OCI-LY1 (cell line): Measurements from ENCODE around the gene GSTA1.
"Not testable (repeated sequence)": the region's sequence is repeated elsewhere in the genome, so short reads cannot be mapped to it uniquely, and the experiment has no call there.

Experiments used
- H2AFZ ChIP-seq: fragments of 200-600 bp; sonication (generic), shearing (Covaris generic); 2 replicates; pipeline ENCODE4 v1.6.0; 2014; ENCODE audit warnings: antibody characterized with exemption, mild to moderate bottlenecking, low read length
- H3F3A ChIP-seq: fragments of 200-600 bp; sonication (generic), shearing (Covaris generic); 2 replicates; pipeline ENCODE4 v1.6.0; 2014; ENCODE audit warnings: mild to moderate bottlenecking, antibody characterized with exemption, low read length, moderate library complexity; ENCODE audit not compliant: insufficient read depth
- H3K27ac ChIP-seq: fragments of 200-600 bp; sonication (generic); 2 replicates; pipeline ENCODE4 v1.5.1; 2014; ENCODE audit warnings: low read length, mixed run types, mild to moderate bottlenecking, low read depth; ENCODE audit not compliant: poor library complexity, severe bottlenecking
- H3K27me3 ChIP-seq: fragments of 200-600 bp; sonication (generic); 2 replicates; pipeline ENCODE4 v1.6.0; 2014; ENCODE audit warnings: antibody characterized with exemption, mild to moderate bottlenecking, low read length, moderate library complexity; ENCODE audit not compliant: insufficient read depth
- H3K36me3 ChIP-seq: fragments of 200-600 bp; sonication (generic); 2 replicates; pipeline ENCODE4 v1.6.1; 2014; ENCODE audit warnings: mild to moderate bottlenecking, antibody characterized with exemption, low read length, moderate library complexity, mixed read lengths; ENCODE audit not compliant: insufficient read depth
- H3K4me1 ChIP-seq: fragments of 200-600 bp; sonication (generic); 2 replicates; pipeline ENCODE4 v1.5.1; 2014; ENCODE audit warnings: mild to moderate bottlenecking, low read length, moderate library complexity; ENCODE audit not compliant: insufficient read depth, severe bottlenecking
- H3K4me2 ChIP-seq: fragments of 200-600 bp; sonication (generic), shearing (Covaris generic); 2 replicates; pipeline ENCODE4 v1.6.1; 2014; ENCODE audit warnings: low read length
- H3K4me3 ChIP-seq: fragments of 200-600 bp; sonication (generic); 2 replicates; pipeline ENCODE4 v1.5.1; 2014; ENCODE audit warnings: low read length, low read depth, mild to moderate bottlenecking, mixed read lengths; ENCODE audit not compliant: poor library complexity, severe bottlenecking
- H3K79me2 ChIP-seq: fragments of 200-600 bp; shearing (Covaris generic); 2 replicates; pipeline ENCODE4 v1.6.1; 2016; ENCODE audit warnings: mixed run types, low read length, mixed read lengths; ENCODE audit not compliant: insufficient read depth
- H3K9ac ChIP-seq: fragments of 200-600 bp; sonication (generic), shearing (Covaris generic); 2 replicates; pipeline ENCODE4 v1.6.1; 2014; ENCODE audit warnings: mild to moderate bottlenecking, low read length, mixed read lengths
- H3K9me2 ChIP-seq: fragments of 200-600 bp; sonication (generic), shearing (Covaris generic); 2 replicates; pipeline ENCODE4 v1.6.1; 2014; ENCODE audit warnings: low read depth, mild to moderate bottlenecking, low read length, mixed read lengths
- H3K9me3 ChIP-seq: fragments of 200-600 bp; shearing (Covaris generic); 2 replicates; pipeline ENCODE4 v1.6.1; 2014; ENCODE audit warnings: low read length, mixed read lengths
- H4K20me1 ChIP-seq: fragments of 200-600 bp; sonication (generic), shearing (Covaris generic); 2 replicates; pipeline ENCODE4 v1.6.0; 2016; ENCODE audit warnings: mild to moderate bottlenecking, low read length; ENCODE audit not compliant: insufficient read depth
- CTCF ChIP-seq: fragments of 200-600 bp; sonication (generic), shearing (Covaris generic); IDR thresholded peaks from 2 replicates; pipeline ENCODE4 v1.5.1; 2017; ENCODE audit warnings: mild to moderate bottlenecking, antibody characterized with exemption, low read length, moderate library complexity, mixed read lengths
- EZH2 ChIP-seq: fragments of 200-600 bp; sonication (generic), shearing (Covaris generic); IDR thresholded peaks from 2 replicates; pipeline ENCODE4 v1.8.0; 2017; ENCODE audit warnings: borderline replicate concordance, mixed run types, mild to moderate bottlenecking, antibody characterized with exemption, low read length, moderate library complexity, mixed read lengths

GSTA1 gene

DNA sequence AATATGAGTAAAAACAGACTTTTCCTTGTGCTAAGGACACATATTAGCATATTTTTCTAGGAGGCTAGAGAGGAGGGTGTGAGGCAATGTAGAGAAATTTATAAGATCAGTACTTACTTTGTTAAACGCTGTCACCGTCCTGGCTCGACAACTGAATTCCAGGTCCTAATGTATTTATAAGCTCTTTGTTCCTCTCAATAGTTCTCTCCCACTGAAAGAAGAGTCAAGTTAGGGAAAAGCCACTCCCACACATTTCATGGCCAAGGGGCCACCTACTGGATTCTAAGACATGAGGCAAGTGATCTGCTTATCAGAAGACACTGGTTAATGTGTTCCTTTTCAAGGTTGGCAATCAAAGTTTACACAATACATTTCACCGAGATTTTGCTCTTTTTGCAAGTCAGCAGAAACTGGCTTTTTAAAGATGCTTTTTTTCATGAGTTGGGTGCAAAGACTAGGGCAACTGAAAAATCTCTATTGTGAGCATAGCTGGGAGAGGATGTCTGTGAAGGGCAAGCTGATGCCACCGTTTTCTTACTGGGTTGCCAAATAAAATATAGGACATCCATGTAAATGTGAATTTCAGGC lies at the start of gene GSTA1:
Gene GSTA1, minus strand, starts transcription at position 149 of the 588 bp plus-strand sequence. CDS start 4,549 bp downstream, outside the sequence.
- H3K4me2 ChIP-seq, H2AFZ ChIP-seq, H3K9me3 ChIP-seq, H3K9ac ChIP-seq, H3K27me3 ChIP-seq, H3K36me3 ChIP-seq, H3F3A ChIP-seq, H3K4me1 ChIP-seq, H3K9me2 ChIP-seq, H4K20me1 ChIP-seq, H3K79me2 ChIP-seq, H3K4me3 ChIP-seq, H3K27ac ChIP-seq: not testable (repeated sequence)

DNA sequence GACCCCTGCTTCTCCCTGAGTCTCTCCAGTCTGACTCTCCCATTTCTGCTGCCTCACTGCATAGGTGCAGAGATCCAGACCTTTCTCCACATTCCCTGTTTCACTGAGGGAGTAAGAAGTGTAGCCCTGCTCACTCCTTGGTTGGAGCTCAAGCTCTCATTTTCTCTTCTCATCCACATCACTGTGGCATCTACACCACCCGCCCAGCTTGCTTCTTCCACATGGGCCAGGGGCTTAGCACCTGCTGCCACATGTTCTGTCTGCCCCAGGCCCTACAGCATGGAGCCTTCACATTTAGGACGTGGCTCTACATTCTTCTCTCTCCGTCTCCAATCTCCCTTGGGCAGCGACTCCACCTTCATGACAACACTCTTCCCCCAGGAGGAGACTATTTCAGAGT lies 45.5 kb upstream of the GSTA1 start:
- TF ChIP-seq EZH2 (no peak), CTCF (no peak)
- Histone ChIP-seq H3K9ac (no peak overlapping the region), H3K27me3 (no peaks in the 10 kb centered on the region), H3K79me2 (no peaks in the 10 kb centered on the region), H3K27ac (no peak overlapping the region), H3K9me2 (no peaks in the 10 kb centered on the region), H3K4me1 (no peaks in the 10 kb centered on the region), H3K9me3 (no peaks in the 10 kb centered on the region), H3F3A (no peaks in the 10 kb centered on the region), H3K4me3 (no peak overlapping the region), H3K36me3 (no peaks in the 10 kb centered on the region), H4K20me1 (no peaks in the 10 kb centered on the region), H3K4me2 (no peak overlapping the region), H2AFZ (no peak overlapping the region)

GRCh38 chr6:52846002-52846401 lies 42.4 kb upstream of the GSTA1 start:
- H3K27ac ChIP-seq = no peak overlapping the region
- H3K9me2 ChIP-seq = no peaks in the 10 kb centered on the region
- H3K9me3 ChIP-seq = no peaks in the 10 kb centered on the region
- no peaks in the 10 kb centered on the region for H3K27me3 ChIP-seq
- H3K9ac ChIP-seq = no peak overlapping the region
- H3K4me3 ChIP-seq = no peak overlapping the region
- H3K4me1 ChIP-seq = no peaks in the 10 kb centered on the region
- H2AFZ ChIP-seq = no peak overlapping the region
- H3K36me3 ChIP-seq = no peaks in the 10 kb centered on the region
- H4K20me1 ChIP-seq = no peaks in the 10 kb centered on the region
- no peaks in the 10 kb centered on the region for H3F3A ChIP-seq
- H3K4me2 ChIP-seq = no peak overlapping the region
- no peaks in the 10 kb centered on the region for H3K79me2 ChIP-seq
- TF ChIP-seq EZH2 (no peak), CTCF (no peak)

GRCh38 chr6:52843605-52844004 lies 40.0 kb upstream of the GSTA1 start:
- no peak for TF ChIP-seq CTCF
- TF ChIP-seq EZH2 = no peak
- Histone ChIP-seq H3K4me1 (no peaks in the 10 kb centered on the region), H3K36me3 (no peaks in the 10 kb centered on the region)

More at GRCh38 chr6:52843605-52844004, 40.0 kb upstream of the GSTA1 start:
- Histone ChIP-seq H3K9me3 (no peaks in the 10 kb centered on the region), H3K27ac (no peak overlapping the region), H3F3A (no peaks in the 10 kb centered on the region), H3K9me2 (no peaks in the 10 kb centered on the region), H2AFZ (no peak overlapping the region), H3K4me2 (no peak overlapping the region), H3K27me3 (no peaks in the 10 kb centered on the region), H3K79me2 (no peaks in the 10 kb centered on the region), H4K20me1 (no peaks in the 10 kb centered on the region), H3K4me3 (no peak overlapping the region), H3K9ac (no peak overlapping the region)
